Hematopoietic multipotent progenitor cell treated with erythropoietin and hydrocortisone succinate and interleukin-3 and kit ligand, for 8 days (in vitro differentiated cells): ENCODE data around the gene DPP9.
A peak's percentile ranks its signal among the peaks of the same experiment; 100 is the strongest.

Source experiments
- DNase-seq: peaks from one replicate; pipeline ENCODE4 v3.0.0-alpha.2; 2015

Gene DPP9

DNA sequence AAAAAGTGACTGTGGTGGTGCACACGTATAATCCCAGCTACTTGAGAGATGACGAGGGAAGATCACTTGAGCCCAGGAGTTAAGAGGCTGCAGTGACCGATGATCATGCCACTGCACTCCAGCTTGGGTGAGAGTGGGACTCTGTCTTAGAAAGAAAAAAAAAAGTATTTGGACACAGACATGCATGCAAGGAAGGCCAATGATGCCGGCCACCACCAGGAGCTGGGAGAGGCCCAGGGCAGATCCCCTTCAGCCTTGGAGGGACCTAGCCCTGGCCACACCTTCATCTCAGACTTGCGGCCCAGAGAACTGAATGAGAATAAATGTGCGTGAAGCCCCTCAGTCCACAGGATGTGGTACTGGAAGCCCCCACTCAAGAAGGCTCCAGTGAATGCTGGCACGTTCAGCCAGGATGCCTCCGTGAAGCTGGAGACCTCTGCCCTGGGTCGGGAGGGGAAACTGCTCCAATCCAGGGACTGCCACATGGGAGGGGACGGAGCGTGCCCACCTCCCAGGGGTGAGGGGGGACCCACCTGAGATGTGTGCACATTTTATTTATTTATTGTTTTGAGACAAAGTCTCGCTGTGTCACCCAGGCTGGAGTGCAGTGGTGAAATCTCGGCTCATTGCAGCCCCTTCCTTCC lies 69.7 kb downstream of the DPP9 start:
- no peak for DNase-seq

DNA sequence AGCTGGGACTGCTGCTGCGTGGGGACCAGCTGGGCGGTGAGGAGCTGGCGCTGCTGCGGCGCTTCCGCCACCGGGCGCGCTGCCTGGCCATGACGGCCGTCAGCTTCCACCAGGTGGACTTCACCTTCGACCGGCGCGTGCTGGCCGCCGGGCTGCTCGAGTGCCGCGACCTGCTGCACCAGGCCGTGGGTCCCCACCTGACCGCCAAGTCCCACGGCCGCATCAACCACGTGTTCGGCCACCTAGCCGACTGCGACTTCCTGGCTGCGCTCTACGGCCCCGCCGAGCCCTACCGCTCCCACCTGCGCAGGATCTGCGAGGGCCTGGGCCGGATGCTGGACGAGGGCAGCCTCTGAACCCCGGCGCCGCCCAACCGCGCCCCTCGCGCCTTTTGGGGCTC lies 71.6 kb downstream of the DPP9 start:
- no peak for DNase-seq

DNA sequence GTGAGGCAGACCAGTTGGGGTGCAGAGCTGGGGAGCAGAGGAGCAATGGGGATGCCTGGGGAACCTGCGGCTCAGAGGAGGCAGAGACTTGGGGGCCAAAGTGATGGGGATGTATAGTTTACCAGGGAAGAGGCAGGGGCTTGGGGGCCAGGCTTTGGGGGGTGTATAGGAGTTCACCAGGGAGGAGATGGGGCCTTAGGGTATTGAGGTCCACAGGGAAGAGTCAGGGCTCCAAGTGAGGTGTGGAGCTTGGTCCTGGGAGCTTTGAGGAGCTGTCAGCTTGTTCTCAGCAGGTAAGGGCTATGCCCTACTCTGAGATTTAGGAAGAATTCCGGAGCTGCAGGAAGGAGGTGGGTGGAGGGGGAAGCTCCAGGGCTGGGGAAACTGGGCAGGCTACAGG lies 73.5 kb downstream of the DPP9 start:
- no peak for DNase-seq

DNA sequence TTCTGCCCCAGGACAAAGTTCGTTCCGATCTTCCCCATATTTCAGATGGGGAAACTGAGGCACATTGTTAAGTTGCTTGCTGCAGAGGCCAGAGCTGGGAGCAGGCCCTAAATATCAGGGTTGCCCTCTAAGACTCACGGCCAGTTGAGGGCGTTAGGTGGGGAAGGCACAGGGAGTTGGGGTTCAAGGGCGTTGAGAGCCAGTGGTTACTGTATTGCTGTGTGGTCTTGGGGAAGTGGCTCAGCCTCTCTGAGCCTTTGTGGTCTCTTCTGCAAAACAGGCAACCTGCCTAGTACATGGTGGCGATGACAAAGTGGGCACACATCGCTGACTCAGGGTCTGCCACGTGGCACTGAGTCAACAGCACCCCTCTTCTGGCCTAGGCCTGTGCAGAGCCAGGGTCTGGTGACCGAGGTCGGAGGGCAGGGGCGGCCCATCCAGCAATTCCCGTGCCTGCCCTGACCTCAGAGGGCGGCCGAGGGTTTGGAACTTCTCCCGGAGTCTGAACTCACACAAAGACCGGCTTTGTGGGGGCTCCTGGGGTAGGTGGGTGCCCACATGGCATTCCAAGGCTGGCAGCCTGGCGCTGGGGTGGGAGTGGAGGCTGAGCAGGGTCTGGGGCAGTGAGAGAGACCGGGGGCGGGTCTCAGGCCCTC lies 74.1 kb downstream of the DPP9 start:
- no peak for DNase-seq

DNA sequence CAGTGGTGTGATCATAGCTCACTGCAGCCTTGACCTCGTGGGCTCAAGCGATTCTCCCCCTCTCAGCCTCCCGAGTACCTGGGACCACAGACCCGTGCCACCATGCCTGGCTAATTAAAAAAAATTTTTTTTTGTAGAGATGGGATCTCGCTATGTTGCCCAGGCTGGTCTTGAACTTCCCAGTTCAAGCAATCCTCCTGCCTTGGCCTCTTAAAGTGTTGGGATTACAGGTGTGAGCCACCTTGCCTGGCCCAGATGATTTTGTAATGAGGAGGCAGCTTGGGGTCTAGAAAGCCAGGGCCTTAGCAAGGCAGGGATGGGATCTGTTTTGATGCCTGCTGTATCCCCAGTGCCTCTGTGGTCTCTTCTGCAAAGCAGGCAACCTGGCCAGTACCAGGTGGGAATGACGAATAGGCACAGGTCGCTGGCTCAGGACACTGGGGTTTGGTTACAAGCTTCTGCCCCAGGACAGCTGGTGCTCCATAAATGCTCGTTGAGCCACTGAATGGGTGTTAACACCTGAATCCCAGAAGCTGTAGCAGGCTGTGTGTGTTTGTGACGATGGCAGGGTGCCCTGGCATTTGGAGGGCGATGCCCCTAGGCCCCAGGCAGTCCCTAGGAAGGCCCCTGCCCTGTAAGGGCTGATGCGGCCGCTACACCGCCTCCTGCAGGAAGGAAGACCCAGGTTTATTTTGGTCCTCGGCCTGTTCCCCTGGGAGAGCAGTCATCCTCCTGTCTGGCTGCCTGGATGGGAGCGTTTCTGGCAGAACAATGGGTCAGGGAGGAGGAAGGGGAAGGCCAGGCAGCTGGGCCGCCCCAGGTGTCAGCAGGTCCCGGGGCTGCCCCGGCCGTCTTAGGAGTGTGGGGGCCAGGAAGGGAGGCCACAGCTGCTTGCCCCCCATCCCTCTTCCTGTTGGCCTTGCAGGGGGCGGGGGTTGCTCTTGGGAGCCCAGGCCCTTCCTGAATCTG lies 75.7 kb downstream of the DPP9 start:
- no peak for DNase-seq

DNA sequence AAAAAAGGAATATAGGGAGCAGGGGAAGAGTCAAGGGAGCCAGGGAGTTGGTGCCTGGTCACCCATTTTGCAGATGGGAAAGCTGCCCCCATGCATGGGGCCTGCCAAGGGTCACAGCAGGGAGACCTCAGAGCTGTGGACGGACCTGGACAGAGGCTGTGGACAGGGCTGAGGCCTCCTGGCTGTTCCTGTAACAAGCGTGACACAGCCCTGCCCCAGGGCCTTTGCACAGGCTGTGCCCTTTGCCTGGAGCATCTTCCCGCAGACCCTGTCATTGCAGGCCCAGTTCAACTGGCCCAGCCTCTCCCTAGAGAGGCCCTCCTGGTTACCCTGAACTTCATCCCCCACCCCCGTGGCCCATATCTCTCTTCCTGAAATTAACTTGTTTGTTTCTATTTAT lies 77.9 kb downstream of the DPP9 start:
- no peak for DNase-seq

DNA sequence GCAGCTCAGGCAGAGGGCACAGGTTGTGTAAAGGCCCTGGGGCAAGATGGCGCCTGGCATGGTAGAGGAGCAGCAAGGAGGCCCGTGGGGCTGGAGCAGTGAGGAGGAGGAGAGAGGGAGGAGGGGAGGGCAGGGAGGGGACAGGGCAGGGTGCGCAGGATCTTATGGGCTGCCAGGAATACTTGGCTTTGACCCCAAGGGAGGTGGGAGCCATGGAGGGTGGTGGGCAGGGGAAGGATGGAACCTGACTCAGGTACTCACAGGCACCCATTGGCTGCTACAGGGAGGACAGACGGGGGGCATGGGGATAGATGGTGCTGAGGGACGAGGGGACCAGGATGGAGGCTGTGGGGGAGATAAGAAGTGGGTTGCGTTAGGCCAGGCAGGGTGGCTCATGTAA lies 81.0 kb downstream of the DPP9 start:
- no peak for DNase-seq

DNA sequence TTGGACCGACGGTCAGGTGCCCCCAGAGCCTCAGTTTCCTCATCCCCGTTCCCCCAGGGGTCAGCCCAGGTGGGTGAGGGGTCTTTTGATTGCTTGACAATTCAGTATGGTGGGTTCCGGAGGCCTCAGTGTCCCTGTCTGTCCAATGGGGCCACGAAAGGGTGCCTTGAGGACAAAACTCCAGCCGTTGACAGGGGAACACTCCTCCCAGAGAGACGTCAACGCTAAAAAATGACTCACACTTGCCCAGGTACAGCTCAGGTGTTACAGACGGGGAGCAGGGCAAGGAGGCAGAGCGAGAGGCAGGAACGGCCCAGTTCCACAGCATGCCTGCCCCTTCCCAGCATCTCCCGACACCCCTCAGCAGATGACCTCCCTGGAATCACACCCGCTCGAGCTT lies 82.5 kb downstream of the DPP9 start:
- DNase-seq, result no peak

DNA sequence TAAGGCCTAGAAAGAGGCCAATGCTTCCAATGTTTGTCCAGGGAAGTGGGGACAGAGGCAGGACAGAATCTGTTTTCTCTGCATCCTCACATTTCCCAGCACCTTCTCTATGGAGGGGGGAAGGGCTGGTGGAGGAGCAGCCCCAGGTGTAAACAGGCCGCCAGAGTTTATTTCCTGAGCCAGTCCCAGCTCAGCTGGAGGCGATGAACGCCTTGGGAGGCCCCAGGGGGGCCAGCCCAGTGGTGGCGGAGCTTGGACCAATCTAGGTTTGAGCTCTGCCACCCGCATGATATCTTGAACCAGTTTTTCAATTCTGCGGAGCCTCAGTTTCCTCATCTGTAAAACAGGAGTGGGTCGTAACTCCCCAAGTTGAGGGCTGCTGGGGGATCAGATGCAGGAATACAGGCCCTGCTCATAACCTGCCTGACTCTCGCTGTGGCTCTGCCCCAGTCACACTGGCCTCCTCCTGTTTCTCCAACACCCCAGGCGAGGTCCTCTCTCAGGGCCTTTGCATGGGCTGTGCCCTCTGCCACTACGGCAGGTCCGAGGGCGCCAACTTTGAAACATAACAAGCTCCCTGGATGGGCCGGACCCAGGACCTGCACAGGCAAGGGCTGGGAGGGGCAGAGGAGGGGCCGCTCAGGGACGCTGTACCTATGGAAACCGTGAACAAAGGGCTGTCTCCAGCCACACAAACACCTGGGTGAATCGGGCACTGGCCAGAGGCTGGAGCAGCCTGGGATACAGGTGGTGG lies 83.2 kb downstream of the DPP9 start:
- DNase-seq, result no peak

DNA sequence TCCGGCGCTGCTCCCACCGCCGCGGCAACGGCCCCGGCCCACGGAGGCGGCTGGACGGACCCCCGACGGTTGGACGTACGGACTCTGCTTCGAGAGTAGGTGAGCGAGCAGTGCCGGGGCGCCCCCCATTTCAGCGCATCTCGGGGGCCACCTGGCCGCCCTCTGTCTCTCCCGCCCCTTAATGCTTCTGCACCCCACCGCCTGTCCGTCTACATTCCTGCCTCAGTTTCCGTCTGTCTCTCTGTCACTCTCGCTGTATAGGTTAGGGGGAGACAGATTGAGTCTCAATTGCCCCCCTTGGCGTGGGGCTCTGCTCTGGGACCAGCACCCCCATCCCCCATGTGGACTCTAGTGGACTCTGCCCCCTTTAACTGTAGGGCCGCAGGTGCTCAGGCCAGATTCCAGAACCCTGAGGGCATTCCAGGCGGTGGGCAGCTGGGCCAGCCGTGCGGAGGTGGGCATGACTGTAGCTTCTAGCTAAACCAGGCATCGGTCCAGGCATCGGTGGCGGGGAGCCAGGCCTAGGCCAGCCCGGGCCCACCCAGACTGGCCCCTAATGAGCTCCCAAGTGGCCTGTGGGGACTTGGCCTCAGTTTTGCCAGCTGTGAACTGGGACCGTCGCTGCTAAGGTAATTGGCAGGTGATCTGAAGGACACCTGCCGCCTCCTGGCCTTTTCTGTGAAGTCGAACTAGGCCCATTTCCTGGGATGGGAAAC lies 84.0 kb downstream of the DPP9 start:
- DNase-seq, result no peak

DNA sequence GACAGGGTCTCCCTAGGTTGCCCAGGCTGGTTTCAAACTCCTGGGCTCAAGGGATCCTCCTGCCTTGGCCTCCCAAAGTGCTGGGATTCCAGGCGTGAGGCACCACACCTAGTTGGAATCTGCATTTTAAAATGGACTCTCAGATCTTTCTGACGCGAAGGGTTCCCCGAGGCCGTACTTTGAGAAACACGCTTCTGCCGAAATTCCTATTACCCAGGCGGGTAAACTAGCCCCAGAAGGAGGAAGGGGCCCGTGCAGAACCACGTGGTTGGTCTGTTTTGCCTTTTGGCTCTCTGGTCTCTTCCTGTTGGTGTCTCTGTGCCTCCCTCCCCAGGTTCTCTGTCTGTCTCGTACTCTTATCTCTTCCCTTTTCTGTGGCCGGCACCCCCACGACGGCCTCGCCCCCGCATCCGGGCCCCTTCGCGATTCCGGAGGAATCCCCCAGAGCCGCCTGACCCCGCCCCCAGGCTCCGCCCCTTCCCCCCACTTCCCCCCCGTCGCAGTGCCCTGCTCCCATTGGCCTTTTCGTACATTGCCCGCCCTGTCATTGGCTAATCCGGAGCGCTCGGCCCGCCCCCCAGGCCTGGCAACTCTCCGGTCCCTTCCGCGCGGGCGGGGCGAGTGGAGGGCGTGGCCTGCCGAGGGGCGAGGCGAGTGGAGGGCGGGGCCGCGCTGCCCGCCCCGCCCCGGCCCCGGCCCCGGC lies 84.7 kb downstream of the DPP9 start, which contains the start of gene TNFAIP8L1:
Gene TNFAIP8L1, plus strand, starts transcription at position 689 of the 703 bp plus-strand sequence. CDS start 12,354 bp downstream, outside the sequence.
- peak; percentile 95 for DNase-seq

DNA sequence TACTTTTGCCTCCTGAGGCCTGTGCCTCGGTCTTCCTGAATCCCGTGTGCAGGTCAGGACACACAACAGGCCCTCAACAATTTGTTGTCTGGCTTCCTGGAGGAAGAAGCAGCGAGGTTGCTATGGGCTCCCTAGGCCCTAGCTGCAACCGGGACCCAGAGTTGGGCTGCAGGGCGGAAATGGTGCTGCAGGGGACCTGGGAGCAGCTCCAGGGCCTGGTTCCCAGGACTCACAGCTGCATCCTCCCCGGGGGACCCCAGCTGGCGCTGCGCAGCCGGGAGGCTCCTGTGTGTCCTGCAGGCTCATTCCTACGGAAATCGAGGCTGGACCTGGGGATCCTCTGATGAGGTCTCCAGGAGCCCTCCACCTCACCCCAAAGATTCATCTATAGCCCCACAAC lies 85.3 kb downstream of the DPP9 start:
- DNase-seq, result no peak

DNA sequence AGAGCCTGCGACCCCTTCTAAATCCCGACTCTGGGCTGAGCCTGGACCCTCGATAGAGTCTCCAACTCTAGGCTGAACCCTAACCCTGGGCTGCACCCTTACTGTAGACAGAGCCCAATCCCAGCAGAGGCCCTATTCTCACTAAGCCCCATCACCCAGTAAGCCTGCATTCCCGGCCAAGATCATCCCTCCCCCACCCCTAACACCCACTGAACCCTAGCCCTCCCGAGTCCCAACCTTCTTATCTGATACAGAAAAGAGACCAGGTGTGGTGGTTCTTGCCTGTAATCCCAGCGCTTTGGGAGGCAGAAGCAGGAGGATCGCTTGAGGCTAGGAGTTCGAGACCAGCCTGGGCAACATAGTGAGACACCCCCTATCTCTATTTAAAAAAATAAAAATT lies 86.9 kb downstream of the DPP9 start:
- DNase-seq, result no peak

DNA sequence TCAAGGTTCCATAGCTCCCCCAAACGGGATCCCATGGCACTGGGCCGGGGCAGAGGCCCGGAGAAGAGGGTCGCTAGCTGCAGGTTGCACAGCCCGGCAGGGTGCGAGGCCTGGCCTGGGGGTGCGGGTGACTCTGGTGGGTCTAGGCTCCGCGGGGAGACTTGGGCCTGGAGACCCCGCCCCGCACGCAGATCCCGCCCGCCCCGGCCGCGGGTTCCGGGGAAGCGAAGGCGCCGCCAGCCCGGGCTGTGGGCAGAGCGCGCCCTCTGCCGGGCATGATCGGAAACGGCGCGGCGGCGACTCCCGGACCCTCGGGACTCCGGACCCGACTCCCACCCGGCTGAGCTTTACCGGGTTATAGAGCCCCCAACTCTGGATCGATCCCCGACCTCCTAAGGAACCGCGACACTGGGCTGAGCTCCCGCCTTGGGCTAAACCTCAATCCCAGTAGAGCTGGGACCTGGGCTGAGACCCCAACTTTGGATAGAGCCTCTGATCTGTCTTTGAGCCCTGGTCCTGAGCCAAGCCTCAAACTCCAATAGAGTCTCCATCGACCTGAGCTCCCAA lies 87.4 kb downstream of the DPP9 start:
- DNase-seq, result peak; percentile 35

DNA sequence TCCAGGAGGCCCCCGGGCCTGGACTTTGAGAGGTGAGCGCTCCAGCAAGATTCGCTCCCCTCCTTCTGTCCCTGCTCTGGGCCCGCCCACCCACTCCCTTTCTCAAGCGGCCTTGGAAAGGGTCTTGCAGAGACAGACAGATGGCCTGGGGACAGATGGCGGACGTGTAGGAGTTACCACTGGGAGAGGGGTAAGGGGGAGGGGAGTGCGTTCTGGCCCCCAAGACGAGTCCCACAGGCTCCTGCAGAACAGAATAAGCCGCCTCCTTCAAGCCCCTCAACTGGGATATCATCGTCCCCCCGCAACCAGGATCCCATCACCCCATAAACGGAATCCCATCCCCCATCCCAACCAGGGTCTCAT lies 87.9 kb downstream of the DPP9 start:
- DNase-seq, result no peak

DNA sequence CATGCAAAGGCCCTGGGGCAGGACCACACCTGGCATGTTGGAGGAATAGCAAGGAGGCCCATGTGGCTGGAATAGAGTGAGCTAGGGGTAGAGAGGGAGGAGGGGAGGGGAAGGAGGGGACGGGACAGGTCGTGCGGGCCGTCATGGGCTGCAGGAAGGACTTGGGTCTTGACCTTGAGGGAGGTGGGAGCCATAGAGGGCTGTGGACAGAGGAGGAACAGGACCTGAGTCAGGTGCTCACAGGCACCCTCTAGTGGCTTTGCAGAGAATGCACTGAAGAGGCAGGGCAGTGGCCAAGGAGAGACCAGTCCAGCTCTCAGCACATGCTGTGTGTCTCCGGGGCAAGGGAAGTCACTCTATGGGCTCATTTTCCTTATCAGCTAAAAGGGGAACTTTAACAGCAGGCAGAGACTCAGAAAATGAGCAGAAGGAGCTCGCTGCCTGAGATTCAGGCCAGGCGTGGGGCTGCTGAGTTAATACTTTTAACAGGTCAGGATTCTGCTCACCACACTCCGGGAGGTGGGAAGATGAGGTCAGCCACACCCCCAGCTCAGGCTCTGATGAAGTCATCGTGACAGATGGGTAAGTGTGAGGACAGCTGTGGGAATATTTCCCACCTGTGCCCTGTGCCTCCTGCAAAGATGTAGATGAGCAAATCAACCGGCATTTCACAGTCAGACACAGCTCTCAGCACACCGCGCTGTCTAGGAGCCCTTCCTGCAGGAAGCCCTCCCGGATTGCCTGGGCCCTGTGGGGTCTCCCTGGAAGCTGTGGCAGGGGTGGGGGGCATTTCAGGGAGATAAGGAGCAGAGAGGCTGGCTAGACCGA lies 90.3 kb downstream of the DPP9 start:
- peak; percentile 85 for DNase-seq
